GM23248 (cell line): Measurements from ENCODE around the gene CDCP2. TPM values are rescaled to one million over a fixed set of nuclear protein-coding genes. Genes with fewer than 3 reads are reported as not detected.

Experiments
- DNase-seq: peaks from one replicate; pipeline ENCODE4 v3.0.0-alpha.2; 2015
- H2AFZ ChIP-seq: fragments of 200-600 bp; sonication (generic); 2 replicates; pipeline ENCODE4 v1.6.1; 2016; ENCODE audit warnings: antibody characterized with exemption
- H3F3A ChIP-seq: fragments of 200-600 bp; sonication (generic); 2 replicates; pipeline ENCODE4 v1.6.1; 2016; ENCODE audit warnings: mild to moderate bottlenecking, antibody characterized with exemption, mixed run types; ENCODE audit not compliant: insufficient read depth
- H3K27ac ChIP-seq: fragments of 200-600 bp; sonication (generic); 2 replicates; pipeline ENCODE4 v1.5.1; 2016; ENCODE audit warnings: mild to moderate bottlenecking
- H3K27me3 ChIP-seq: fragments of 200-600 bp; sonication (generic); replicated peaks from 2 replicates; pipeline ENCODE4 v1.6.1; 2016; ENCODE audit warnings: mild to moderate bottlenecking; ENCODE audit not compliant: insufficient read depth
- H3K36me3 ChIP-seq: fragments of 200-600 bp; sonication (generic); 2 replicates; pipeline ENCODE4 v1.6.1; 2016; ENCODE audit warnings: low read depth, mild to moderate bottlenecking
- H3K4me1 ChIP-seq: fragments of 200-600 bp; sonication (generic); 2 replicates; pipeline ENCODE4 v1.6.1; 2016; ENCODE audit warnings: mild to moderate bottlenecking; ENCODE audit not compliant: insufficient read depth
- H3K4me2 ChIP-seq: fragments of 200-600 bp; sonication (generic); one replicate; pipeline ENCODE4 v1.6.1; 2016; ENCODE audit warnings: mild to moderate bottlenecking; ENCODE audit not compliant: unreplicated experiment
- H3K4me3 ChIP-seq: fragments of 200-600 bp; sonication (generic); 2 replicates; pipeline ENCODE4 v1.5.1; 2016; ENCODE audit warnings: mild to moderate bottlenecking
- H3K79me2 ChIP-seq: fragments of 200-600 bp; sonication (generic); 2 replicates; pipeline ENCODE4 v1.6.1; 2016; ENCODE audit warnings: mild to moderate bottlenecking; ENCODE audit not compliant: insufficient read depth
- H3K9ac ChIP-seq: fragments of 200-600 bp; sonication (generic); 2 replicates; pipeline ENCODE4 v1.6.1; 2016; ENCODE audit warnings: mild to moderate bottlenecking
- H3K9me2 ChIP-seq: fragments of 200-600 bp; sonication (generic); 2 replicates; pipeline ENCODE4 v1.6.1; 2016; ENCODE audit warnings: mixed run types, mild to moderate bottlenecking, moderate library complexity; ENCODE audit not compliant: insufficient read depth
- H3K9me3 ChIP-seq: fragments of 200-600 bp; sonication (generic); one replicate; pipeline ENCODE4 v1.6.1; 2017; ENCODE audit warnings: low read depth
- H4K20me1 ChIP-seq: fragments of 200-600 bp; sonication (generic); 2 replicates; pipeline ENCODE4 v1.6.0; 2016; ENCODE audit not compliant: insufficient read depth
- EZH2 ChIP-seq: fragments of 200-600 bp; sonication (generic); IDR thresholded peaks from 2 replicates; pipeline ENCODE4 v1.6.1; 2018; ENCODE audit warnings: antibody characterized with exemption, mild to moderate bottlenecking; ENCODE audit not compliant: insufficient read depth, poor library complexity, severe bottlenecking
- EZH2phosphoT487 ChIP-seq: fragments of 200-600 bp; sonication (generic); IDR thresholded peaks from 2 replicates; pipeline ENCODE4 v1.6.1; 2018; ENCODE audit warnings: antibody characterized with exemption, moderate library complexity, mild to moderate bottlenecking, low read depth; ENCODE audit not compliant: insufficient read depth
- WGBS, 2 experiments: methylation state at CpG; one replicate each; pipeline ENCODE4 v1.1.6; 2015 to 2017; ENCODE audit warnings: low lambda C conversion rate in 2 of 2, low coverage in 1 of 2; ENCODE audit errors: missing lambda C conversion rate in 2 of 2; 5-methylcytosine and 5-hydroxymethylcytosine counted together
- in situ Hi-C: fragments of 300-500 bp; cut with MboI; formaldehyde crosslinking; loops from 2 replicates; pipeline ENCODE4 v1.15.0; 2020
- polyA plus RNA-seq: library from polyadenylated mRNA; unstranded; fragments of >200 nt; fragmentation: Nextera tagmentation; extraction: Ambion mirVana; gene quantifications from 2 replicates; pipeline ENCODE4 v1.2.1, GENCODE V29; 2016
- total RNA-seq: library from RNA; depleted of rRNA; stranded (reverse); fragments of >200 nt; shearing (Covaris generic); gene quantifications from 2 replicates; pipeline ENCODE4 v1.2.3, GENCODE V29; 2014

The CDCP2 gene
- total and polyA plus RNA-seq, 2 experiments from 2014 or later: not detected

- DNase-seq: no peak
- in situ Hi-C loops: no loop called here
These were observed 28.0 kb upstream of the CDCP2 start for GRCh38 chr1:54180701-54181360.

DNA sequence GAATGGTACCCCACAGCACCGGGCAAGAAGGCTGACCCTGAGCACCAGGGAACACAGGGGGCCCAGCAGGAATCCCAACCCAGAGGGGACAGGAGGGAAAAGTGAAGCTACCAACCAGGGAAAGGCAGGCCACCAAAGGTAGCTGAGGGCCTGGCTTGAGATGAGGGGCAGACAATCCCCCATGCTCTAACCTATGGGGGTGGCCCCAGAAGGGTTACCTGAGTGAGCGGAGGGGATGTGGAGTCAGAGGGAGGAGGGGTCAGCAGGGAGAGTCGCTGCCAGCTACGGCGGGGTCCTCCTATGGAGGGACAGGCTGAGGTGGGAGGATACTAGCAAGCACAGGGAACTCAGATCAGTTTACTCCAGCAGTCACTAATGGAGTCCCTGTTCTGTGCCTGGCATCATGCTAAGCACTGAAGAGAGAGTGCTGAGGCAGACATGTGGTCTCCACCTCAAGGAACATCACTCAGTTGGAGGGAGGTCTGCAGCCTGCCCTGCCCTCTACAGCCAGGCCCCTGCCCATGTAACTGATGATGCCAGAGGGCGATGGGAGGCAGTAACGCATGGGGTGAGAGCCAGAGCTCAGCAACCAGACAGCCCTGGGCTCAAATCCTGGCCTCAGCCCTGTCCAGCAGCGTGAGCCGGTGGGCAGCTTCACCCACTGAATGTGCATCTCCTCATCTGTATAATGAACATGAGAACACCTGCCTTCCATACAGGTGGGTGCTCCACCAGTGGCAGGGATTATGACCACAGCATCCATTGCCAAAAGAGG lies 25.7 kb upstream of the CDCP2 start:
- Histone ChIP-seq H3K4me2 (no peak overlapping the region), H3K4me1 (no peaks in the 10 kb centered on the region), H3K9ac (no peak overlapping the region), H3K27ac (no peak overlapping the region), H3K36me3 (no peaks in the 10 kb centered on the region), H3F3A (no peaks in the 10 kb centered on the region), H2AFZ (no peak overlapping the region), H3K9me3 (no peaks in the 10 kb centered on the region), H4K20me1 (no peaks in the 10 kb centered on the region), H3K4me3 (no peak overlapping the region), H3K9me2 (no peaks in the 10 kb centered on the region), H3K27me3 (no peaks in the 10 kb centered on the region), H3K79me2 (no peaks in the 10 kb centered on the region)
- TF ChIP-seq EZH2phosphoT487 (no peak), EZH2 (no peak)
- in situ Hi-C loops: no loop called here
- 78 to 84% methylated on average over 9 of the region's 9 CpGs for WGBS, 2 experiments
- no peak for DNase-seq

More at GRCh38 chr1:54180701-54181360, 28.0 kb upstream of the CDCP2 start:
- Histone ChIP-seq H3K36me3 (no peaks in the 10 kb centered on the region), H3K4me3 (no peak overlapping the region), H3K9ac (no peak overlapping the region), H3K4me2 (no peak overlapping the region), H3K4me1 (no peaks in the 10 kb centered on the region), H3K79me2 (no peaks in the 10 kb centered on the region), H3K9me3 (no peaks in the 10 kb centered on the region), H3K27ac (no peak overlapping the region), H2AFZ (no peak overlapping the region), H4K20me1 (no peaks in the 10 kb centered on the region), H3K27me3 (no peaks in the 10 kb centered on the region), H3F3A (no peaks in the 10 kb centered on the region), H3K9me2 (no peaks in the 10 kb centered on the region)
- no peak for TF ChIP-seq EZH2
- WGBS, 2 experiments: 79 to 87% methylated on average over 5 of the region's 5 CpGs

- H3K4me2 ChIP-seq: no peak overlapping the region
- in situ Hi-C loops: no loop called here
- H3K36me3 ChIP-seq: no peaks in the 10 kb centered on the region
- H3K9me3 ChIP-seq: no peaks in the 10 kb centered on the region
- WGBS, 2 experiments: 86 to 93% methylated on average over 8 of the region's 8 CpGs
- no peaks in the 10 kb centered on the region for H3K9me2 ChIP-seq
- TF ChIP-seq EZH2phosphoT487 (no peak), EZH2 (no peak)
- H2AFZ ChIP-seq: no peak overlapping the region
- H3K4me1 ChIP-seq: no peaks in the 10 kb centered on the region
- H3F3A ChIP-seq: no peaks in the 10 kb centered on the region
- H3K4me3 ChIP-seq: no peak overlapping the region
- H3K27ac ChIP-seq: no peak overlapping the region
- no peaks in the 10 kb centered on the region for H4K20me1 ChIP-seq
- H3K27me3 ChIP-seq: no peaks in the 10 kb centered on the region
- no peak for DNase-seq
- H3K79me2 ChIP-seq: no peaks in the 10 kb centered on the region
- no peak overlapping the region for H3K9ac ChIP-seq
These were observed 24.9 kb upstream of the CDCP2 start for GRCh38 chr1:54177726-54178125.

DNA sequence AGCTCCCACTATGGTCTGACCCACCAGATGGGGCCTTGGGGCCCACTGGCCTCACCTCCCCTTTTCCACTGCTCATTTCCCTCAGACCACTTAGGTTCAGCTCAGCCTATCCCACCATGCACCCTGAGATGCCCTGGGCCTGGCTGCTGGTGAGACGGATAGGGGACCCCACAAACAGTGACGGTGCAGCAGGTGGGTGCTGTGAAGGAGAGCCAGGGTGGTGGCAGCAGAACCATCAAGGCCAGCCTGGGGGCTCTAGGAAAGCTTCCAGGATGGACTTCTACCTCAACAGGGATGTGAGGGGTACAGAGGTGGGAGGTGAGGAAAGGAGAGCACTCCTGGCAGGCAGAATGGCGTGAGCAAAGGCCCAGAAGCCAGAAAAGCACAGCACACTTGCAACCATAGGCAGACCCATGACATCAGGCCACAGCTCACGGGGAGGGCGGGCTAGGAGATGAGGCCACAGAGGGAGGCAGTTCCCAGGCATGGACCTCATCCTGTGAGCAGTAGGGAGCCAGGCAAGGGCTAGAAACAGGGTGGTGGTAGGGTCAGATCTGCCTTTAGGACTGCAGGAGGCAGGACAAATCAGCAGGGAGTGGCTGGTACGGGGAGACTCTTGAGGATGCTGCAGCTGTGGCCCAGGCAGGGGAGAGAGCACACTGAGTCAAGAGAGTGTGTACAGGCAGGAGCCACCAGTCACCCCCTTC lies 24.0 kb upstream of the CDCP2 start:
- H3K4me3 ChIP-seq: no peak overlapping the region
- no peak for TF ChIP-seq EZH2phosphoT487
- no peaks in the 10 kb centered on the region for H3K4me1 ChIP-seq
- no peaks in the 10 kb centered on the region for H4K20me1 ChIP-seq
- no peak overlapping the region for H3K9ac ChIP-seq
- DNase-seq: no peak
- in situ Hi-C loops: no loop called here
- H3K27me3 ChIP-seq: no peaks in the 10 kb centered on the region
- H3K9me3 ChIP-seq: no peaks in the 10 kb centered on the region
- H3F3A ChIP-seq: no peaks in the 10 kb centered on the region
- WGBS, 2 experiments: 88 to 95% methylated on average over 6 of the region's 6 CpGs
- H3K79me2 ChIP-seq: no peaks in the 10 kb centered on the region
- no peak overlapping the region for H3K4me2 ChIP-seq
- H2AFZ ChIP-seq: no peak overlapping the region
- H3K36me3 ChIP-seq: no peaks in the 10 kb centered on the region
- no peak overlapping the region for H3K27ac ChIP-seq
- no peaks in the 10 kb centered on the region for H3K9me2 ChIP-seq
